ENCODE results near the gene ALK. TPM values are rescaled to one million over a fixed set of nuclear protein-coding genes. Genes with fewer than 3 reads are reported as not detected.

Gene ALK
- polyA plus RNA-seq, 3 donors: not detected

DNA sequence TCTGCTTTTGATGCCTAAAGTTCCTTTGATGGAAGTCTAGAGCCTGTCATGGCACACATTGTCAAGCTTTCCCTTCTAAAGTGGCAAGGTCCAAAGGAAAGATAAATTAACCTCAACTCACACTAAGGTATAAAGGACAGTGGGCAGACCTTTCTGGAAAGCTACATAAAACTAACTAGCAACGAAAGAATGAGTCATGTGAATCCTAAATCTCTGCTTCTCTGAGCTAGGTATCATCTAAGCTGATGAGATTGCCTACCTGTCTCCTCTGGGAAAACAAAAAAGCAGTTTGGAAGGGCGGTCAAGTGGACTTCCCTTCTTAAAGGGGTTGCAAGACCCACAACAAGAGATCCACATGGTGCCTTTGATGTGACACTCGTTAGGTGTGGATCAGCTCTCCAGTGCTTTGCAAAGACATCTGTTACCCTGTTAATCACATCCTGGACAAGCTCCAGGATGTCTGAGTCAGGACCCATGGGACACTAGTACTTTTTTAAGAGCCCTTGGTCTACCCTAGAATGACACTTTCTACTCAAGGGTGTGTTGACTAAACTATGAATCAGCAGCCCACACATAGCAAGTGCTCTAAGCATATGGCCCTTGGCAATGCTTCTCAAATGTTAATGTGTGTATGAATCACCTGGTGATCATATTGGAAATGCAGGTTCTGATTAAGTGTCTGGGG lies 173.5 kb downstream of the ALK start:
- no peak overlapping the region for H3K4me3 Mint-ChIP-seq
- no peak for DNase-seq
- Histone ChIP-seq H3K4me3 (replicated peaks in 1 of 3; ENCODE audit: low read depth in 2 of 3, low read length in 3 of 3) (no peak overlapping the region), H4K20me1 (ENCODE audit: insufficient read depth, low read length) (no peaks in the 10 kb centered on the region), H3K9ac (ENCODE audit: insufficient read depth, low read length, poor library complexity, severe bottlenecking) (no peak overlapping the region), H3K36me3 (replicated peaks in 1 of 2; ENCODE audit: control insufficient read depth in 1 of 2, insufficient read depth in 2 of 2, low read length in 2 of 2) (no peaks in the 10 kb centered on the region), H2AFZ (ENCODE audit: insufficient read depth, low read depth, low read length, poor library complexity, severe bottlenecking) (no peak overlapping the region), H3K27ac (ENCODE audit: low read depth in 1 of 2, low read length in 2 of 2) (no peak overlapping the region), H3K4me1 (ENCODE audit: control insufficient read depth in 1 of 2, insufficient read depth in 2 of 2, low read length in 2 of 2) (no peaks in the 10 kb centered on the region), H3K4me2 (replicated peaks; ENCODE audit: extremely low read depth, low read length, poor library complexity, severe bottlenecking) (no peak overlapping the region), H3K9me3 (replicated peaks in 1 of 2; ENCODE audit: control insufficient read depth in 1 of 2, insufficient read depth in 1 of 2, low read length in 2 of 2) (no peaks in the 10 kb centered on the region), H3K27me3 (ENCODE audit: control insufficient read depth in 2 of 2, insufficient read depth in 2 of 2, low read length in 2 of 2) (no peaks in the 10 kb centered on the region), H3K79me2 (ENCODE audit: insufficient read depth, low read length) (no peaks in the 10 kb centered on the region)
- TF ChIP-seq, protein P1, sequence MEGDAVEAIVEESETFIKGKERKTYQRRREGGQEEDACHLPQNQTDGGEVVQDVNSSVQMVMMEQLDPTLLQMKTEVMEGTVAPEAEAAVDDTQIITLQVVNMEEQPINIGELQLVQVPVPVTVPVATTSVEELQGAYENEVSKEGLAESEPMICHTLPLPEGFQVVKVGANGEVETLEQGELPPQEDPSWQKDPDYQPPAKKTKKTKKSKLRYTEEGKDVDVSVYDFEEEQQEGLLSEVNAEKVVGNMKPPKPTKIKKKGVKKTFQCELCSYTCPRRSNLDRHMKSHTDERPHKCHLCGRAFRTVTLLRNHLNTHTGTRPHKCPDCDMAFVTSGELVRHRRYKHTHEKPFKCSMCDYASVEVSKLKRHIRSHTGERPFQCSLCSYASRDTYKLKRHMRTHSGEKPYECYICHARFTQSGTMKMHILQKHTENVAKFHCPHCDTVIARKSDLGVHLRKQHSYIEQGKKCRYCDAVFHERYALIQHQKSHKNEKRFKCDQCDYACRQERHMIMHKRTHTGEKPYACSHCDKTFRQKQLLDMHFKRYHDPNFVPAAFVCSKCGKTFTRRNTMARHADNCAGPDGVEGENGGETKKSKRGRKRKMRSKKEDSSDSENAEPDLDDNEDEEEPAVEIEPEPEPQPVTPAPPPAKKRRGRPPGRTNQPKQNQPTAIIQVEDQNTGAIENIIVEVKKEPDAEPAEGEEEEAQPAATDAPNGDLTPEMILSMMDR (IDR thresholded peaks at IDR 0.05): no peak
- H3K4me1 Mint-ChIP-seq: no peaks in the 10 kb centered on the region
- intact Hi-C loops (cut with micrococcal nuclease): no loop called here
- H3K27ac Mint-ChIP-seq: no peak overlapping the region
- peaks cover 0 to 3% (median 0%) of the 10 kb centered on the region in 3 donors for H3K27me3 Mint-ChIP-seq (ENCODE audit: low read depth in 3 of 3)
- 97% methylated on average over 3 of the region's 3 CpGs for WGBS (ENCODE audit: insufficient coverage)
- peaks cover 0 to 5% (median 3%) of the 10 kb centered on the region in 7 donors for H3K9me3 Mint-ChIP-seq
- H3K36me3 Mint-ChIP-seq: no peaks in the 10 kb centered on the region

DNA sequence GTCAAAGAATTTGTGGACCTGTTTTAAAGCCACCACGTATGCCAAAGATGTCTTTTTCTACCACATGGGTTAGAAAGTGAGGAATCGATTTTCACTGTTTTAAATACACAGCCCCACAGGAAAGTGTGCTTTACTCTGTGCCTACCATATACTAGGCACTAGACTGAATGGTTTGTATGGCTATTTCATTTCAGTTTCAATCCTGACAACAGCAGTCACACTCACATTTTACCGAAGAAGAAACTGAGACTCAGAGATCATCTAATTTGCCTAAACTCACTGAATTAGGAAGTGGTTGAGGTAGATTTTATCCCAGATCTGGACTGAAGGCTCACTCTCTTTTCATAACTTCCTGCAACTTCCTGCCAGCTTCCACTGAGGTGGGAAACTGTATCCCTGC lies 176.4 kb downstream of the ALK start:
- H3K27me3 Mint-ChIP-seq (ENCODE audit: low read depth in 3 of 3): peaks cover 0 to 2% (median 0%) of the 10 kb centered on the region in 3 donors
- no peak for DNase-seq
- no peak overlapping the region for H3K4me3 Mint-ChIP-seq
- Histone ChIP-seq H3K4me3 (replicated peaks in 1 of 3; ENCODE audit: low read depth in 2 of 3, low read length in 3 of 3) (no peak overlapping the region), H3K27ac (ENCODE audit: low read depth in 1 of 2, low read length in 2 of 2) (no peak overlapping the region), H3K9ac (ENCODE audit: insufficient read depth, low read length, poor library complexity, severe bottlenecking) (no peak overlapping the region), H3K36me3 (replicated peaks in 1 of 2; ENCODE audit: control insufficient read depth in 1 of 2, insufficient read depth in 2 of 2, low read length in 2 of 2) (no peaks in the 10 kb centered on the region), H3K4me1 (ENCODE audit: control insufficient read depth in 1 of 2, insufficient read depth in 2 of 2, low read length in 2 of 2) (no peaks in the 10 kb centered on the region), H2AFZ (ENCODE audit: insufficient read depth, low read depth, low read length, poor library complexity, severe bottlenecking) (no peak overlapping the region), H3K79me2 (ENCODE audit: insufficient read depth, low read length) (no peaks in the 10 kb centered on the region), H4K20me1 (ENCODE audit: insufficient read depth, low read length) (no peaks in the 10 kb centered on the region), H3K9me3 (replicated peaks in 1 of 2; ENCODE audit: control insufficient read depth in 1 of 2, insufficient read depth in 1 of 2, low read length in 2 of 2) (no peaks in the 10 kb centered on the region), H3K27me3 (ENCODE audit: control insufficient read depth in 2 of 2, insufficient read depth in 2 of 2, low read length in 2 of 2) (no peaks in the 10 kb centered on the region), H3K4me2 (replicated peaks; ENCODE audit: extremely low read depth, low read length, poor library complexity, severe bottlenecking) (no peak overlapping the region)
- TF ChIP-seq, protein P1 (IDR thresholded peaks at IDR 0.05): no peak
- no peak overlapping the region for H3K27ac Mint-ChIP-seq
- H3K4me1 Mint-ChIP-seq: no peaks in the 10 kb centered on the region
- H3K36me3 Mint-ChIP-seq: no peaks in the 10 kb centered on the region
- WGBS (ENCODE audit: insufficient coverage): no CpG with 5 or more reads among the region's 3 CpGs
- H3K9me3 Mint-ChIP-seq: peaks cover 0 to 2% (median 0%) of the 10 kb centered on the region in 7 donors
- intact Hi-C loops (cut with micrococcal nuclease): no loop called here

All from CD14-positive monocyte (primary cell).